Activated naive CD8-positive, alpha-beta T cell treated with anti-CD3 and anti-CD28 coated beads, Interleukin-2, amount 50 U/mL, for 24 hours (primary cell): ENCODE results near the gene SETD2.

ENCODE experiments used
- ATAC-seq: fragments of 150-1000 bp; cut with Tn5 transposase; one replicate; pipeline ENCODE4 v1.10.0; 2021
- DNase-seq: peaks from one replicate; pipeline ENCODE4 v3.0.0; 2021
- H3K27ac Mint-ChIP-seq: one replicate; pipeline ENCODE4 v1.8.0; 2021; ENCODE audit warnings: mild to moderate bottlenecking, mixed read lengths
- H3K27me3 Mint-ChIP-seq: one replicate; pipeline ENCODE4 v1.8.0; 2021; ENCODE audit warnings: mixed read lengths
- H3K36me3 Mint-ChIP-seq: one replicate; pipeline ENCODE4 v1.8.0; 2021; ENCODE audit warnings: low read depth, mixed read lengths
- H3K4me1 Mint-ChIP-seq: one replicate; pipeline ENCODE4 v1.8.0; 2021; ENCODE audit warnings: mixed read lengths
- H3K4me3 Mint-ChIP-seq: one replicate; pipeline ENCODE4 v1.8.0; 2021; ENCODE audit warnings: mild to moderate bottlenecking, moderate library complexity, mixed read lengths
- H3K9me3 Mint-ChIP-seq: one replicate; pipeline ENCODE4 v1.8.0; 2021; ENCODE audit warnings: mixed read lengths

Gene SETD2

DNA sequence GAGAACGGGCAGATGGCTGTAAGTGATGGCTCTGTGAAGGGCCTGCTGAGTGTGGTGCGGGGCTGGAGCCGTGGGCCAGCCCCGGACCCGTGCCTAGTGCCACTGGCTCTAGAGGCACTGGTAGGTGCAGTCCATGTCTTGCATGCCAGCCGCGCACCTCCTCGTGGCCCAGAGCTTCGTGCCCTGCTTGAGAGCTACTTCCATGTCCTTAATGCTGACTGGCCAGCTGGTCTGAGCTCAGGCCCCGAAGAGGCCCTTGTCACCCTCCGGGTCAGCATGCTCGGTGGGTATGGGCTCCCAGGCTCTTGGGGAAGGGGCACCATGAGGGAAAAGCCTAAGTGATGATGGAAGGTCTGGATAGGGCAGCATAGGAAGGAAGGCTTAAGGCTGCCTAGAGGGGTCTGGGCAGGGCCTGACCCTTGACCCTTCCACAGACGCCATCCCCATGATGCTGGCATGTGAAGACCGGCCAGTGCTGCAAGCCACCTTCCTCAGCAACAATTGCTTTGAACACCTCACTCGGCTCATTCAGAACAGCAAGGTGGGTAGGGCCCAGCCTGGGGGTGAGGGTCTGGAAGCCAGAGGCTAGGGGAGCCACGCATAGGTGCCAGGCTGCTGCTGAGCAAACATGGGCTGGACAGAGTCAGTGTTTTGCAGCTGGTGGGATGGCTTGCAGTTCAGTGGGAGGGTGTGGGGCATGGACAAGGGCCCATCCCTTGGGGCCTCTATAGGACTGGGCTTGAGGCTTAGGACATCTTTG lies 172.3 kb downstream of the SETD2 start:
- Mint-ChIP-seq H3K9me3 (no peaks in the 10 kb centered on the region), H3K4me1 (peaks cover 31% of the 10 kb centered on the region), H3K4me3 (no peak overlapping the region), H3K36me3 (peaks cover 8% of the 10 kb centered on the region), H3K27me3 (no peaks in the 10 kb centered on the region), H3K27ac (no peak overlapping the region)
- DNase-seq = no peak
- ATAC-seq = no peak

DNA sequence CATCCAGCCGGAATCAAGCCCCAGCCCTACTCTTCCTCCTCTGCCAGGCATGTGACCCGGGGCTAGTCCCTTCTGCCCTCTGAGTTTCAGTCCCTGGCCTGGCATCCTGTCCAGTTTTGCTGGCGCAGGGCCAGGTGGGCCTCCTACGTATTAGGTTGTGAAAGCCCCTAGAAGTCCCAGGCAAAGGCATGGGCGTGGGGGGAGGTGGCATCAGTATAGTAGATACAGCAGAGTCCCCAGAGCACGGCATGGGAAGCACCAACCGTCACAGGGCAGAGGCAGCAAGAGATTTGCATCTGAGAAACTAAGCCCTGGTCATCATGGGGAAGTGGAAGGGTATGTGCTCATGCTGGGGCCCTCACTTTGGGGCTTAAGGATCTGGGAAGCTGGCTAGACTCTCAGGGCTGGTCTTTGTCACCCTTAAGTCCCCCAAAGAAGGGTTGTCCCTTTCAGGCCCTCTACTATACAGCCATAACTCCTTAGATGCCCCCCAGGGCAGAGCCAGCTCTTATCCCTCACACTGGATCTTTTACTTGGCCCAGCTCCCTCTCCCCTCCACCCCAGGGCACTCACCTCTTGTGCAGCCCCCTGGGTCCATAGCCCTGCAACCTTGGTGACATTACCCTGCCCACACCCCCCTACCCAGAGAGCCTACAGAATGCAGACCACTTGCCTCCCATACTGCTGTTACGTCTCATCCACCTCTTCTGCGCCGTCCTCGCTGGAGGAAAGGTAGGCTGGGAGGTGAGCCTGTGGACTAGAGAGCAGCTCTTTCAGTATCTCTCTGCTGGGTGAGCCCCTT lies 173.1 kb downstream of the SETD2 start:
- H3K27ac Mint-ChIP-seq = peak overlapping the region; percentile 10
- DNase-seq (no peak), ATAC-seq (no peak)
- H3K4me1 Mint-ChIP-seq = peaks cover 39% of the 10 kb centered on the region
- peaks cover 8% of the 10 kb centered on the region for H3K36me3 Mint-ChIP-seq
- H3K27me3 Mint-ChIP-seq = no peaks in the 10 kb centered on the region
- no peak overlapping the region for H3K4me3 Mint-ChIP-seq
- no peaks in the 10 kb centered on the region for H3K9me3 Mint-ChIP-seq

DNA sequence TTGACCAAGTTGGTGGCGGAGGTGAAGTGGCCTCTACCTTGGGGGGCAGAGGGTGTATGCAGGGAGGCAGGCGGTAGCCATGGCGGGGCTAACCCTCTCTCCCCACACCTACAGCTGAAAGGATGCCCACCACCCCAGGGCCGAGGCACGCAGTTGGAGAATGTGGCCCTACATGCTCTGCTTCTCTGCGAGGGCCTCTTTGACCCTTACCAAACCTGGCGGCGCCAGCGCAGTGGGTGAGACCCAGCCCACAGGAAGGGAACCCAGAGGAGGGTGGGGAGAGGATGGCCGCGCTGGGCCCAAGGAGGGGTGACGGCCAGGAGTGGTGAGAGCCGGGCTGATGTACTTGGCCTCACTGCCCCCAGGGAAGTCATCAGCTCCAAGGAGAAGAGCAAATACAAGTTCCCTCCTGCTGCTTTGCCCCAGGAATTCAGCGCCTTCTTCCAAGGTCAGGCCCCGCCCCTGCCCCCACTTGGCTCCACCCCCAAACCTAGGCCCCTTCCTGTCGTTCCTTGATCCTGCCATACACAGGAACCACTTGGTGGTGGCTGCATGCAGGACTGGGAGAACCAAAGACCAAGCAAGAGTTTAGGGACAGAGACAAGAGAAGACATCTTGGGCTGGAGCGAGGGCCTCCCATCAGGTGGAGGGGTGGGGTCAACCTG lies 174.6 kb downstream of the SETD2 start:
- peak overlapping the region; percentile 67 for H3K27ac Mint-ChIP-seq
- no peak for ATAC-seq
- H3K36me3 Mint-ChIP-seq = peaks cover 7% of the 10 kb centered on the region
- no peaks in the 10 kb centered on the region for H3K9me3 Mint-ChIP-seq
- H3K4me1 Mint-ChIP-seq = peaks cover 54% of the 10 kb centered on the region
- no peak for DNase-seq
- H3K4me3 Mint-ChIP-seq = peak overlapping the region; percentile 16
- no peaks in the 10 kb centered on the region for H3K27me3 Mint-ChIP-seq

DNA sequence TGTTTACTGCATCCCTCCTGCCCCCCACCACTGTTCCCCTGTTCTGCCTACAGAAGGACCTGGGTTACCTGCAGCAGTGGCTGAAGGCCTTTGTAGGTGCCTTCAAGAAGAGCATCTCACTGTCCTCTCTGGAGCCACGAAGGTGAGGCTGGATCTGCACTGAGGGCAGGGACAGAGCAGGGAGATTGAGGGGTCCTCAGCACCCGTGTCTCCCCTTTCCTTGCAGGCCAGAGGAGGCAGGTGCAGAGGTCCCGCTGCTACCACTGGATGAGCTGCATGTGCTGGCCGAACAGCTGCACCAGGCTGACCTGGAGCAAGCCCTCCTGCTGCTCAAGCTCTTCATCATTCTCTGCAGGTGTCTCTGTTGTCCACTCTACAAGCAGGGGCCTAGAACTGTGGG lies 175.3 kb downstream of the SETD2 start:
- Mint-ChIP-seq H3K27ac (peak overlapping the region; percentile 79), H3K27me3 (no peaks in the 10 kb centered on the region), H3K4me3 (peak overlapping the region; percentile 16), H3K4me1 (peaks cover 54% of the 10 kb centered on the region), H3K9me3 (no peaks in the 10 kb centered on the region), H3K36me3 (peaks cover 6% of the 10 kb centered on the region)
- no peak for DNase-seq
- ATAC-seq = no peak

DNA sequence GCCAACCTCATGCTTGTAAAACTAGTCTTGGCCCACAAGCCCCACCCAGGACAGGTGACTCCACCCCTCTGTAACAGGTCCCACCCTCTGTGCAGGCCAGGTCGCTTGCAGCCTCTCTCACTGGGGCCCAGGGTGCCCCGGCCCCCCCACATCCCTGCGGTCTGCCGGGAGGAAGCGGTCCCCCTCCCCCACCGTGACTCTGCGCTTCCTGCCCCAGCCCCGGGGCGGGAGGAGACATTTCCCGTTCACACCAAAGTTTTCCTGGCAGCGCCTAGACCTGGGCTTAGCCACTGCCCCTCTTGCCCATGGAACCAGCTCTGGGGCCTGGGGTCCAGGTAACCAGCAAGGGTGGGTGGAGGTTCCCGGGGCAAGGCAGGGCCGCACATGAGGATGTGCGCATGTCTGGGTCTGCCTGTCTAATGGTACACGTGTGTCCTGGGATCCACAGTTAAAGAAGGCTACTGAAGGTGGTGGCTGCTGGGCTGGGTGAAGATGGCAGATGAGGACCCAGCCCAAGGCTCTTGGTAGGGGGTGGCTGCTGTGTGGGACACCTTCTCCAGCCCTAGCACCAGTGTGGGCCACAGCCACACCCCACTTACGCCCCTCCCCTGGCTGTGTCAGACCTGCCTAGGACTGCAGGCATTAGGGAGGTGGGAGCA lies 176.0 kb downstream of the SETD2 start:
- Mint-ChIP-seq H3K4me1 (peaks cover 56% of the 10 kb centered on the region), H3K36me3 (peaks cover 6% of the 10 kb centered on the region), H3K27me3 (no peaks in the 10 kb centered on the region), H3K9me3 (no peaks in the 10 kb centered on the region), H3K27ac (peak overlapping the region; percentile 79), H3K4me3 (peak overlapping the region; percentile 74)
- ATAC-seq (peak; percentile 95), DNase-seq (peak; percentile 84)

DNA sequence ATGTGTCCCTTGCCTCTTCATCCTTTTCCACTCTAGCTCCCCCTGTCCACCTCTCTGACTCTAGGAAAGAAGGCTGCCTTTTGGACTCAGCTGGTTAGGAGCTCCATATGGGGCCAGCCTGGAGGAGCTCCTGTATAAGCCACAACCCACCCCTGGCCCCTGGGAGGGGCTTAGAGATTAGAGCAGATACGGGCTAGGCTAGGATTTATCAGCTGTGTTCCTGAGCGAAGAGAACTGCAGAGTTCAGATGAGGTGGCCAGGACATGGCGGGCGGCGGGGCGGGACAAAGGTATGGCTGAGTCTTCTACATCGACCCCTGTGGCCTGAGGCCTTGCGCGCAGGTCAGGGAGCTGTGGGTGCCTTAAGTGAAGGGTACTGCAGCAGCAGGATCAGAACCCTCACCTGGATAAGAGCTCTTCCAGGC lies 176.6 kb downstream of the SETD2 start:
- peak; percentile 7 for ATAC-seq
- Mint-ChIP-seq H3K36me3 (peaks cover 6% of the 10 kb centered on the region), H3K4me1 (peaks cover 61% of the 10 kb centered on the region), H3K27ac (peak overlapping the region; percentile 79), H3K27me3 (no peaks in the 10 kb centered on the region), H3K9me3 (no peaks in the 10 kb centered on the region), H3K4me3 (peak overlapping the region; percentile 74)
- DNase-seq = no peak

DNA sequence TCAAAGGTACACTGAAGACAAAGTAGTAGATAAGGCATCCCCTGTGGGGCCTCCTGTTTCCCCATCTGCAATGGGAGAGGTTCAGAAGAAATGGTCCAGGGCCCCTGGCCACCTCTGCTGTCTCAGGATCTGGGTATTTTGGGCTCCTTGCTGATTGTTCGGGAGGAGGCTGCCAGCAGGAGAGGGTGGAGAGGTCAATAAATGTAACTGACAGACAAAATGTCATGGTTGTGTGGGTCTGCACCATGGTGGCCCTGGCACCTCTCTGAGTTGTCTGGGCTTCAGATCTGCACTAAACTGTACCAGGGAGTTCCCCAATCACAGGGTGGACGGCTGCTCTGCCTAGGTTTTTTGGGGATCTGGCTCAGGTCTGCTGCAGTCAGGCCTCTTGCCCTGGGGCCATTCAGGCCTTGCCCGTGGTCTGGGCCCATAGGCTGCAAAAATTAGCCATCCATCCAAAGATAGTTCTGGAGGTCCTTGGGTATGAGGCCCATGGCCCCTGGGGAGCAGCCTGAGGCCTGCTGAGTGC lies 177.1 kb downstream of the SETD2 start:
- H3K27me3 Mint-ChIP-seq = no peaks in the 10 kb centered on the region
- H3K36me3 Mint-ChIP-seq = peaks cover 6% of the 10 kb centered on the region
- H3K4me3 Mint-ChIP-seq = peak overlapping the region; percentile 74
- H3K9me3 Mint-ChIP-seq = no peaks in the 10 kb centered on the region
- peak overlapping the region; percentile 79 for H3K27ac Mint-ChIP-seq
- DNase-seq (no peak), ATAC-seq (no peak)
- peaks cover 61% of the 10 kb centered on the region for H3K4me1 Mint-ChIP-seq

DNA sequence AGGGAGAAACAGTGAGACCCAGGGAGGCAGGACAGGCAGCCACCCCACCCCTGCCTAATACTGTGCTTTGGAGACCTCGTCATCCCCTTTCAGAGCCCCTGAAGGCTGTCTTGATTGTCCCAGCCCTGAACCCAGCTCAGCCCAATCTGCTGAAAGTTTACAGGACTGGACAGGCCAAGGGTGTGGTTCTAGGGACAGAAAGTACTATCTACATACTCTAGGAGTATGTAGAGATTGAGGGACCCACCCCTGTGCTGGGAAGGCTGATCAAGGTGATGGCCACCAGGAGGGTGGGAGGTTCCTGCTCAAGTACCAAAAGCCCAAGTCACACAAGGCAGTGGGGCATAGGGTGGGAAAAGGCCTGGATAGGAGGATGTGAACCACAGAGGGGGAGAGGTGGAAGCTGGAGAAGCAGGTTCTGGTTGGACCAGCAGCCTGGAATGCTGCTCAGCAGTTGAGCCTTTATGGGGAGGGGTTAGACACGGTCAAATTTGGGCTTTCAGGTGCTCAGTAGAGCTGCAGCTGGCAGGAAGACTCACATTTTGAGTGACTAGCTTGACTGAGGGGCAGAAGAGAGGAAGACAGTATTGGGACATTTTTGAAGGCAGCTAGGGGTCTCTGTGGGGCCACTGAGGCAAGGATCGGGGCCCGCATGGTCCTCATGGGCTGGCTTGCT lies 177.7 kb downstream of the SETD2 start:
- peaks cover 6% of the 10 kb centered on the region for H3K36me3 Mint-ChIP-seq
- peaks cover 66% of the 10 kb centered on the region for H3K4me1 Mint-ChIP-seq

DNA sequence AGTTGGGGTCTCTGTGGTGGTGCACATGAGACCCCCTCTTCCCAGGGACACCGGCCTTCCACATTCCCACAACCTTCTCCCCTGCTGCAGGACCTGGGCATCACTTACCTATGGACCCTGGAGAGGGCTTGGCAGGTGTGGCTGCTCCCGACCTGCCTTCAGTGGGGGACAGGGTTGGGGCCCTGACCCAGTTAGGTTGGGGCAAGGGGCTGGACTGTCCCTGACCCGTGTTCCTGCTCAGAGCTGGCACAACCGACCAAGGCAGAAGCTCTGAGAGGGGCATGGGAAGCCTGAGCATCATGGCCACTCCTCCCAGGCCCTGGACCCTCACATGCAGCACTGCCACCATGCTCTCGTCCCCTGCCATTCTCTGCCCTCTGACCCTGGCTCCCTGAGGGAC lies 178.3 kb downstream of the SETD2 start:
- H3K4me3 Mint-ChIP-seq = no peak overlapping the region

More for the DNA sequence above, 177.7 kb downstream of the SETD2 start:
- H3K27ac Mint-ChIP-seq = peak overlapping the region; percentile 79
- ATAC-seq (no peak), DNase-seq (no peak)
- H3K9me3 Mint-ChIP-seq = no peaks in the 10 kb centered on the region
- no peak overlapping the region for H3K4me3 Mint-ChIP-seq
- no peaks in the 10 kb centered on the region for H3K27me3 Mint-ChIP-seq

DNA sequence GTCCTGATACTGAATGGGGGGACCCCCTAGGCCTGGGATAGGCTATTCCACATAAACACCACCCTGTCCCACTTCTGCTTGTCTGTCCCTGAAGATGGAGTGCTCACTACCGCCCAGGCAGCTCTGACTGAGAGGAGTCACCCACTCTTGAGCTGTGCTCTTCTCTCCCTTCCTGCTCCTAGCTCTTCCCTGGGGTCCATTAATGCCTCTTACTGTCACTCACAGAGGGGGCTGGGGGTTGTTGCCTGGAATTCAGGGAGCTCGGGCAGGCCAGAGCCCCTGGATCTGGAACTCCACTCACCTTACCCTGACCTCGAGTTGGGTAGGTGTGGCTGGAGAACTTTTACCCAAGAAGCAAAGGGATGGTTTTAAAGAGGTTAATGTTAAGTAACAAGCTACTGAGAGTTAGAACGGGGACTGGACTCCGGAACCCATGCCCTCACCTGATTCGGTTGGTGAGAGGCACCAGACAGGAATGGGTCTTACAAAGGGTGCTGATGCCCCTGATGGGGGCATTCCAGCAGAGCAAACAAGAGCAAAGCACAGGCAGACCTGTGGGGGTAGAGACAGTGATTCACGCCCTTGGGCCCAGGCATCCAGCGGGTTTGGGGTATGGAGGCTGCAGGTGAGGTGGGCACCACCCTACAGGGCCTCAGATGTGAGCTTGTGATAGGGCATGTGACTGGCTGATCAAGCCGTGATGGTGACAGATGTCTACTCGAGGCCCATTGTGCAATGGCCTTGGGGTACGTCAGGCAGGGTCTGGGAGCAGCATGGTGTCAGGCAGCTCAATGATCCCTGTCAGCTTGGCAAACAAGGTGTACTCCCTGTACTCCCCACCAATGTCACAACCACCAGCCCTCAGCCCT lies 179.1 kb downstream of the SETD2 start:
- Mint-ChIP-seq H3K4me3 (no peak overlapping the region), H3K36me3 (peaks cover 3% of the 10 kb centered on the region), H3K27me3 (no peaks in the 10 kb centered on the region), H3K9me3 (no peaks in the 10 kb centered on the region), H3K4me1 (peaks cover 70% of the 10 kb centered on the region), H3K27ac (no peak overlapping the region)
- ATAC-seq (no peak), DNase-seq (no peak)

More for the DNA sequence above, 178.3 kb downstream of the SETD2 start:
- no peak for ATAC-seq
- Mint-ChIP-seq H3K27me3 (no peaks in the 10 kb centered on the region), H3K36me3 (peaks cover 6% of the 10 kb centered on the region), H3K4me1 (peaks cover 71% of the 10 kb centered on the region), H3K27ac (no peak overlapping the region), H3K9me3 (no peaks in the 10 kb centered on the region)
- no peak for DNase-seq

DNA sequence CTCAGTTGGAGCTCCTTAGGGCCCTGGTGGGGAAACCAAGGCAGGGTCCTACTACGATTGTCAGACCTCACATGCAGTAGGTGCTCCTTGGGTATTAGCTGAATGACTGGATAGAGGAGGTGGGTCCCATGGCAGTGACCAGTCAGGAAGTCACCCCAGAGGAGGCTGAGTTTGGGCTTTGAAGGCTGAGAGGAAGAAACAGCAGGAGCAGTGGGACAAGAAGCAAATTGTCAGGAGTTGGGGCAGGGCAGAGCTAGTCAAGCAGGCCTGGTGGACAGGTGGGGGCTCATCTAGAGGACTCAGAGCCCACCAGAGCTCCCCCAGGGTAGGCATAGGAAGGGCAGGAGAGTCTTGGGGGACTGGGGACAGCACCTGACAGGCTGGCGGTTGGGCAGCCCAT lies 181.4 kb downstream of the SETD2 start:
- Mint-ChIP-seq H3K27me3 (no peaks in the 10 kb centered on the region), H3K27ac (no peak overlapping the region), H3K4me1 (peaks cover 68% of the 10 kb centered on the region), H3K36me3 (no peaks in the 10 kb centered on the region), H3K4me3 (no peak overlapping the region), H3K9me3 (no peaks in the 10 kb centered on the region)
- DNase-seq = no peak
- no peak for ATAC-seq

DNA sequence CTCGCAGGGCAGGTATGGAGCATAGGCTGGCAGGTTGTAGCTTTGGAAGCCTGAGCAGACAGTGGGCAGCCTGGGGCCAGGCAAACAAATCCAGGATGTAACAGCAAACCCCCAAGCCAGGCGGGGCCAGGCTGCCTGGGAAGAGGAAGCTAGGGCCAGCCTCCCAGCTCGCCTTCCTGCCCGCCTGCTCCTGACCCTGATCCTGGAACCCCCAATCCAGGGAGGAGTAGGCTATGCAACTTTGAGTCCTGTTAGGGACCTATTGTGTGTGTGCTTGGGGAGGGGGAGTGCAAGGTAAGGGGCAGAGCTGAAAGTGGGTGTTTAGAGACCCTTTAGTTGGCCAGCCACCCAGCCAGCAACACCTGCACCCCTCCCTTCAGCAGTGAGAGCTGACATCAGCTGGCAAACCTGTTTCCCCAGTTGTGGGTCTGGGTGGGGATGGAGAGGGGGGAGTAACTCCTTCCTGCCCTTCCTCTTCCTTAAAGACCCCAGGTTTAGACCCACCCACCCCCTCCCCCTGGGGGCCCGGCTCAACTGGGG lies 181.9 kb downstream of the SETD2 start:
- H3K9me3 Mint-ChIP-seq = no peaks in the 10 kb centered on the region
- H3K27me3 Mint-ChIP-seq = no peaks in the 10 kb centered on the region
- DNase-seq (no peak), ATAC-seq (no peak)
- no peak overlapping the region for H3K4me3 Mint-ChIP-seq
- no peaks in the 10 kb centered on the region for H3K36me3 Mint-ChIP-seq
- H3K4me1 Mint-ChIP-seq = peaks cover 67% of the 10 kb centered on the region
- H3K27ac Mint-ChIP-seq = no peak overlapping the region
